GM19240 (cell line): ENCODE data around the gene ATF5.

ENCODE experiments used
- DNase-seq: peaks from one replicate; pipeline ENCODE4 v3.0.0; 2011; ENCODE audit warnings: low spot score; ENCODE audit not compliant: insufficient read length

Gene ATF5

GRCh38 chr19:49894879-49895565 is 34.0 kb upstream of the ATF5 start:
- peak; percentile 67 for DNase-seq

- no peak for DNase-seq
Observed at GRCh38 chr19:49895566-49896297, 33.3 kb upstream of the ATF5 start.

GRCh38 chr19:49896863-49897621 is 32.0 kb upstream of the ATF5 start, which contains the start of gene IL4I1:
Gene IL4I1, minus strand, starts transcription at chr19:49896887. Its CDS starts 727 bp downstream, at chr19:49896160.
- DNase-seq: peak; percentile 83

DNA sequence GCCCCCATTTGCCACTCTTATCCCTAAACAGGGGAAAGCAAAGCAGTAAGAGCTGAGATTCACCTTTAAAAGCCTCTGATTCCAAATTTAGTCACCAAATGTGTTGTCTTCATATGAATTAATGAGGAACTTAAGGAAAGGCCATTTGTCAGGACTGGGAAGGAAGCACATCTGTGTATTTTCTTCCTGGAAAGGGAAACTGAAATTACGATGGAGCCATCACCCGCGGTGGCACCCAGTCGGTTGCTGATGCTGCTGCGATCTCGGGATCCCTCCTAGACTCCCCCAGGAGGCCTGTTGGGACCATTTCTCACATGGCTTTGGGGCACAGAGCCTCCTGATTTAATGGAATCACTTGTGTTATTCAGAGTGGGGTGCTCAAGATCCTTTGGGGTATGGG is 24.9 kb upstream of the ATF5 start:
- DNase-seq: no peak

DNA sequence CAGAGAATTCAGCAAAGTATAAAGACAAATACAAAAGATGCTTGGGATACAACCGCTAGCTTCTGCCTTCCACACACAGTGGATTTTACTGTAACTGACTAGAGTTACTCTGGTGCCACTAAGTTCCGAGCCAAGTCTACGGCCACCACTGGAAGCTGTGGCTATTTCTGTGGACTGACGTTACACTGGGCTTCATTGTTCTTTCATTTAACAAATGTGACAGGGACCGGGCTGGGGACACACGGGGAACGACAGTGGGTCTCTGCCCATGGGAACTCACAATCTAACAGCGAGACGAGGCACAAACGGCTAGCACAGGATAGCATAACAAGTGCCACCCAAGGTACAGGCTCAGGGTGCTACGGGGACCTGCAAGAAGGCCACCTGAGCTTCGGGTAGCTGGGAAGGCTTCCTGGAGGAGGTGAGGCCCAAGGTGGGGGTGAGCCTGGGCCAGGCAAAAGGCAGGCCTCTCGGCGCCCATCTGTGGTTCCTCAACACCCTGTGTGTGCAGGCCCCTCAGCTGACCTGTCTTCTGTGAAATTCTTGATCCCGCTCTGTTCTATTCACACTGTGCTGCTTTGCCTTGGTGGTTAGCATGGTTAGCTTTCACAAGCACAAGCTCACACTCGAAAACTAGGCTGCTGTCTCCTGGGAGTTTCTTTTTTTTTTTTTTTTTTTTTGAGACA is 22.0 kb upstream of the ATF5 start:
- DNase-seq: no peak

GRCh38 chr19:49907745-49908446 is 21.1 kb upstream of the ATF5 start:
- DNase-seq: no peak

- DNase-seq: no peak
Observed at GRCh38 chr19:49908480-49909420, 20.3 kb upstream of the ATF5 start.

DNA sequence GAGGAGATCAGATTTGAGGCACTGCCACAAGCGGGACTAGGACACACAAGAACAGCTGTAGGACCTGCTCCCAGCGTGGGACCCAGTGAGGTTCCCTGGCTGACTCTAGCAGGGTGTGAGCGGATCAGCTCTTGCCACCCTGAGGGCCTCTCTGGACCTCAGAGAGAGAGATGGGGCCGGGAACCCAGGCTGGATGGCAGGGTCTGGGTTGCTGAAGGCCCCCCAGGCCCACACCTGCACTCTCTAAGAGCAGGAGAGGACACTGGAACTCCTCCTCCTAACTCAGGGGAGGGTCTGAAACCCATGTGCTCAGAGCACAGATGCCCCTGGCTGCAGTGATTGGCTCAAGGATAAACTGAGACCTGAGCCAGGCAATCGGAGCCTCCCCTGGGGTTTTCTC is 18.8 kb upstream of the ATF5 start:
- DNase-seq: no peak

- peak; percentile 61 for DNase-seq
Observed at GRCh38 chr19:49911381-49912145, 17.4 kb upstream of the ATF5 start.

GRCh38 chr19:49912965-49913685 is 15.9 kb upstream of the ATF5 start:
- no peak for DNase-seq

GRCh38 chr19:49913720-49914119 is 15.3 kb upstream of the ATF5 start:
- no peak for DNase-seq

- no peak for DNase-seq
Observed at GRCh38 chr19:49915271-49915670, 13.7 kb upstream of the ATF5 start.

GRCh38 chr19:49916839-49917733 is 11.9 kb upstream of the ATF5 start:
- no peak for DNase-seq

- no peak for DNase-seq
Observed at GRCh38 chr19:49918089-49918488, 10.9 kb upstream of the ATF5 start.

- DNase-seq: no peak
Observed at GRCh38 chr19:49920624-49921363, 8.2 kb upstream of the ATF5 start.

- DNase-seq: no peak
Observed at GRCh38 chr19:49921871-49922795, 6.9 kb upstream of the ATF5 start.
